ENCODE results near the gene ZBP1. TPM values are rescaled to one million over a fixed set of nuclear protein-coding genes. Genes with fewer than 3 reads are reported as not detected.

The ZBP1 gene
- polyA plus RNA-seq, 1 of the 3 experiments (the other 2 are of a cell fraction): not detected

DNA sequence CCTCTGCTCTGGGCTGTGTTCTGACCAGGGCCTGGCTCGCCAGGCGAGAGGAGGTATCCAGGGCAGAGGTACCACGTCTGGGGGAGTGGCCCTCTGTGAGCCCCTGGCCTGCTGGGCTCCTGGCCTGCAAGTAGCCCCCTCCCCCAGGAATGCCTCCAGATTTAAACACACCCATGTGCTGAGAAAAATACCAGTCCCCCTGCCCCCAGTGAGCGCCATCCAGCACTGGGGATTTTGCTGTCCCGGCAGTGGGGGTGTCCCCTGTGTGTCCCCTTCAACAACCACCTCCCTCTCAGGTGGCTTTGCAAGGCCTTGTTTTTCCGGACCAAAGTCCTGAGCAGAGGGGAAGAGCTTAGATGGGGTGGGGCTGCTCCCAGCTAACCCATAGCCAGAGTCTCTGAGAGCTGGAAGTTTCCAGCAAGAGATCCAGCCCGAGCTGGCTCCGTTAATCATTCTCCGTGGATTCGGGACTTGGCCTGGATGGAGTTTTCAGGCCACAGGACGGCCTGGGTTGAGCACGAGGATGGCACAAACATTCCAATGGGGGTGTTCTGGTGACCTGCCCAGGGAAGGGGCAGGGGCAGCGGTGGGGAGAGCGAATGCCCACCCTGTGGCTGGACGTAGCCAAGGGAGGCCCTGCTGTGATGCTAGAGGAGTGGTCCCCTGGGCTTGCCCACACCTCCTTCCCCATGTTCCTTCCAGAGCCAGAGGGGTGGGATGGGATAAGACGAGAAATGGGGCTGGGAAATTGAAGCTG, 30.3 kb downstream of the ZBP1 start:
- H3F3A ChIP-seq (replicated peaks; ENCODE audit: insufficient read depth): peaks cover 4% of the 10 kb centered on the region
- 50% methylated on average over 12 of the region's 16 CpGs for WGBS (ENCODE audit: low lambda C conversion rate)
- no peak for TF ChIP-seq USF1 (IDR thresholded peaks at IDR 0.05; ENCODE audit: borderline replicate concordance, low read depth)
- no peaks in the 10 kb centered on the region; the same call in 1 of the 2 replicates for H3K27me3 ChIP-seq (ENCODE audit: insufficient read depth)
- no peak overlapping the region for H3K4me2 ChIP-seq
- H3K36me3 ChIP-seq (replicated peaks in 1 of 2; ENCODE audit: control insufficient read depth in 1 of 2, insufficient read depth in 2 of 2, low read length in 1 of 2): no peaks in the 10 kb centered on the region
- DNase-seq: no peak
- H3K4me1 ChIP-seq (ENCODE audit: control insufficient read depth in 1 of 2, insufficient read depth in 2 of 2, low read depth in 1 of 2, low read length in 1 of 2): no peaks in the 10 kb centered on the region; a peak in 1 of 4 replicates
- CTCF ChIA-PET: interaction anchor here (21.1 kb wide), 1 partner anchor 76 kb away, joined by 403 read pairs; no protein-coding TSS in a partner anchor
- POLR2A ChIA-PET: no interaction called here
- H3K9ac ChIP-seq: no peak overlapping the region
- no peak overlapping the region for H2AFZ ChIP-seq (ENCODE audit: low read depth)
- no peaks in the 10 kb centered on the region for H3K9me2 ChIP-seq
- no peaks in the 10 kb centered on the region for H3K79me2 ChIP-seq (ENCODE audit: insufficient read depth)
- no peak overlapping the region for H3K27ac ChIP-seq (ENCODE audit: low read depth in 2 of 2, low read length in 1 of 2)
- H3K4me3 ChIP-seq (ENCODE audit: low read depth in 2 of 2, low read length in 1 of 2): no peak overlapping the region
- H3K9me3 ChIP-seq: no peaks in the 10 kb centered on the region
- H4K20me1 ChIP-seq (ENCODE audit: insufficient read depth): no peaks in the 10 kb centered on the region

DNA sequence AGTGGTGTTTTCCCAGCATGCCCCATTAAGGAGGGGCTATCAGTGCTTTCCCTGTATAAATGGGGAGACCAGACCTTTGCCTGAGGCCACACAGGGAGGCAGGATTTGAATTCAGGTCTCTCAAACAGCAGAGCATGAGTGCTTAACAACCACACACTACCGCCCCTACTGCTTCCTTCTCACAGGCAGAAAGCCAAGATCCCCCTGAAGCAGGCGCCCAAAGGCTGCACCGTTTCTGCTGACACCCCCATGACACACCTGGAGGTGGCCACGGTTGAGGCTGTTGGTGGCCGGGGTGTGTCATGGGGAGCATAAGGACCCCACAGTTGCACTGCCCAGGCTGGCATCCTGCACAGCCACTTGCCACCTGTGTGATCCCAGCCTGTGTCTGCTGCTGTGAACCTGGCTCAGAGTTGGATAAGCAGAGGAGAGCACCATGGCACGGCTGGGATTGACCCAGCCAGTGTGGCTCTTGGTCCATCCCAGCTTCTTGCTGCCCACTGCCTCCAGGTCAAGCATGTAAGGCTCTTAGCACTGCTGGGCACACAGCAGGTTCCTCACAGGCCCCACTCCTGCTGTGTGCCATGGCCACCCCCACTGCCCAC, 31.0 kb downstream of the ZBP1 start:
- 60% methylated on average over 1 of the region's 6 CpGs for WGBS (ENCODE audit: low lambda C conversion rate)
- TF ChIP-seq TEAD4 (IDR thresholded peaks at IDR 0.05; ENCODE audit: borderline replicate concordance, insufficient read depth) (no peak), RFX5 (IDR thresholded peaks at IDR 0.05; ENCODE audit: low read length) (no peak), EZH2phosphoT487 (IDR thresholded peaks at IDR 0.05; ENCODE audit: borderline replicate concordance, low read depth) (no peak), MXI1 (IDR thresholded peaks at IDR 0.05; ENCODE audit: low read depth, low read length) (no peak), RAD21 (IDR thresholded peaks at IDR 0.05; ENCODE audit: low read length) (no peak), NRF1 (IDR thresholded peaks at IDR 0.05; ENCODE audit: low read depth, low read length) (no peak), SIN3A (IDR thresholded peaks at IDR 0.05; ENCODE audit: borderline replicate concordance, low read depth, low read length) (no peak), MEF2A (IDR thresholded peaks at IDR 0.05; ENCODE audit: borderline replicate concordance, low read depth) (no peak), NFIC (IDR thresholded peaks at IDR 0.05; ENCODE audit: borderline replicate concordance) (no peak), SMC3 (IDR thresholded peaks at IDR 0.05; ENCODE audit: low read depth, low read length) (no peak), RCOR1 (IDR thresholded peaks at IDR 0.05; ENCODE audit: low read length) (no peak), FOXM1 (IDR thresholded peaks at IDR 0.05; ENCODE audit: low read depth) (no peak), TCF12 (IDR thresholded peaks at IDR 0.05) (no peak), ELF1 (IDR thresholded peaks at IDR 0.05) (no peak), GABPA (IDR thresholded peaks at IDR 0.05; ENCODE audit: low read depth) (no peak), JUND (IDR thresholded peaks at IDR 0.05) (no peak), MAX (IDR thresholded peaks at IDR 0.05; ENCODE audit: low read depth) (no peak)
- TF ChIP-seq, protein P1, sequence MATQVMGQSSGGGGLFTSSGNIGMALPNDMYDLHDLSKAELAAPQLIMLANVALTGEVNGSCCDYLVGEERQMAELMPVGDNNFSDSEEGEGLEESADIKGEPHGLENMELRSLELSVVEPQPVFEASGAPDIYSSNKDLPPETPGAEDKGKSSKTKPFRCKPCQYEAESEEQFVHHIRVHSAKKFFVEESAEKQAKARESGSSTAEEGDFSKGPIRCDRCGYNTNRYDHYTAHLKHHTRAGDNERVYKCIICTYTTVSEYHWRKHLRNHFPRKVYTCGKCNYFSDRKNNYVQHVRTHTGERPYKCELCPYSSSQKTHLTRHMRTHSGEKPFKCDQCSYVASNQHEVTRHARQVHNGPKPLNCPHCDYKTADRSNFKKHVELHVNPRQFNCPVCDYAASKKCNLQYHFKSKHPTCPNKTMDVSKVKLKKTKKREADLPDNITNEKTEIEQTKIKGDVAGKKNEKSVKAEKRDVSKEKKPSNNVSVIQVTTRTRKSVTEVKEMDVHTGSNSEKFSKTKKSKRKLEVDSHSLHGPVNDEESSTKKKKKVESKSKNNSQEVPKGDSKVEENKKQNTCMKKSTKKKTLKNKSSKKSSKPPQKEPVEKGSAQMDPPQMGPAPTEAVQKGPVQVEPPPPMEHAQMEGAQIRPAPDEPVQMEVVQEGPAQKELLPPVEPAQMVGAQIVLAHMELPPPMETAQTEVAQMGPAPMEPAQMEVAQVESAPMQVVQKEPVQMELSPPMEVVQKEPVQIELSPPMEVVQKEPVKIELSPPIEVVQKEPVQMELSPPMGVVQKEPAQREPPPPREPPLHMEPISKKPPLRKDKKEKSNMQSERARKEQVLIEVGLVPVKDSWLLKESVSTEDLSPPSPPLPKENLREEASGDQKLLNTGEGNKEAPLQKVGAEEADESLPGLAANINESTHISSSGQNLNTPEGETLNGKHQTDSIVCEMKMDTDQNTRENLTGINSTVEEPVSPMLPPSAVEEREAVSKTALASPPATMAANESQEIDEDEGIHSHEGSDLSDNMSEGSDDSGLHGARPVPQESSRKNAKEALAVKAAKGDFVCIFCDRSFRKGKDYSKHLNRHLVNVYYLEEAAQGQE (IDR thresholded peaks at IDR 0.05; ENCODE audit: low read depth, low read length): no peak
- TF ChIP-seq, protein P2, sequence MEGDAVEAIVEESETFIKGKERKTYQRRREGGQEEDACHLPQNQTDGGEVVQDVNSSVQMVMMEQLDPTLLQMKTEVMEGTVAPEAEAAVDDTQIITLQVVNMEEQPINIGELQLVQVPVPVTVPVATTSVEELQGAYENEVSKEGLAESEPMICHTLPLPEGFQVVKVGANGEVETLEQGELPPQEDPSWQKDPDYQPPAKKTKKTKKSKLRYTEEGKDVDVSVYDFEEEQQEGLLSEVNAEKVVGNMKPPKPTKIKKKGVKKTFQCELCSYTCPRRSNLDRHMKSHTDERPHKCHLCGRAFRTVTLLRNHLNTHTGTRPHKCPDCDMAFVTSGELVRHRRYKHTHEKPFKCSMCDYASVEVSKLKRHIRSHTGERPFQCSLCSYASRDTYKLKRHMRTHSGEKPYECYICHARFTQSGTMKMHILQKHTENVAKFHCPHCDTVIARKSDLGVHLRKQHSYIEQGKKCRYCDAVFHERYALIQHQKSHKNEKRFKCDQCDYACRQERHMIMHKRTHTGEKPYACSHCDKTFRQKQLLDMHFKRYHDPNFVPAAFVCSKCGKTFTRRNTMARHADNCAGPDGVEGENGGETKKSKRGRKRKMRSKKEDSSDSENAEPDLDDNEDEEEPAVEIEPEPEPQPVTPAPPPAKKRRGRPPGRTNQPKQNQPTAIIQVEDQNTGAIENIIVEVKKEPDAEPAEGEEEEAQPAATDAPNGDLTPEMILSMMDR (IDR thresholded peaks at IDR 0.05): no peak

More for the DNA sequence above, 31.0 kb downstream of the ZBP1 start:
- no peaks in the 10 kb centered on the region; a peak in 1 of 4 replicates for H3K4me1 ChIP-seq (ENCODE audit: control insufficient read depth in 1 of 2, insufficient read depth in 2 of 2, low read depth in 1 of 2, low read length in 1 of 2)
- H3F3A ChIP-seq (replicated peaks; ENCODE audit: insufficient read depth): no peaks in the 10 kb centered on the region
- no peak overlapping the region for H3K4me3 ChIP-seq (ENCODE audit: low read depth in 2 of 2, low read length in 1 of 2)
- H3K27ac ChIP-seq (ENCODE audit: low read depth in 2 of 2, low read length in 1 of 2): no peak overlapping the region
- ChIA-PET CTCF (interaction anchor here (0.7 to 21.1 kb wide), 5 partner anchors 8 to 621 kb away, joined by 3 to 403 read pairs (median 4); no protein-coding TSS in a partner anchor), POLR2A (no interaction called here)
- no peaks in the 10 kb centered on the region; the same call in 1 of the 2 replicates for H3K27me3 ChIP-seq (ENCODE audit: insufficient read depth)
- no peak overlapping the region for H3K4me2 ChIP-seq
- no peaks in the 10 kb centered on the region for H3K79me2 ChIP-seq (ENCODE audit: insufficient read depth)
- H4K20me1 ChIP-seq (ENCODE audit: insufficient read depth): no peaks in the 10 kb centered on the region
- no peaks in the 10 kb centered on the region for H3K9me2 ChIP-seq
- no peak overlapping the region for H2AFZ ChIP-seq (ENCODE audit: low read depth)
- DNase-seq: no peak
- H3K9ac ChIP-seq: no peak overlapping the region
- H3K9me3 ChIP-seq: no peaks in the 10 kb centered on the region
- no peaks in the 10 kb centered on the region for H3K36me3 ChIP-seq (replicated peaks in 1 of 2; ENCODE audit: control insufficient read depth in 1 of 2, insufficient read depth in 2 of 2, low read length in 1 of 2)
